ENCODE measurements around the gene SH3GL3. TPM values are rescaled to one million over a fixed set of nuclear protein-coding genes. Genes with fewer than 3 reads are reported as not detected.

The SH3GL3 gene
- total RNA-seq, 1 donor from 2014 or later: 6.3 TPM

DNA sequence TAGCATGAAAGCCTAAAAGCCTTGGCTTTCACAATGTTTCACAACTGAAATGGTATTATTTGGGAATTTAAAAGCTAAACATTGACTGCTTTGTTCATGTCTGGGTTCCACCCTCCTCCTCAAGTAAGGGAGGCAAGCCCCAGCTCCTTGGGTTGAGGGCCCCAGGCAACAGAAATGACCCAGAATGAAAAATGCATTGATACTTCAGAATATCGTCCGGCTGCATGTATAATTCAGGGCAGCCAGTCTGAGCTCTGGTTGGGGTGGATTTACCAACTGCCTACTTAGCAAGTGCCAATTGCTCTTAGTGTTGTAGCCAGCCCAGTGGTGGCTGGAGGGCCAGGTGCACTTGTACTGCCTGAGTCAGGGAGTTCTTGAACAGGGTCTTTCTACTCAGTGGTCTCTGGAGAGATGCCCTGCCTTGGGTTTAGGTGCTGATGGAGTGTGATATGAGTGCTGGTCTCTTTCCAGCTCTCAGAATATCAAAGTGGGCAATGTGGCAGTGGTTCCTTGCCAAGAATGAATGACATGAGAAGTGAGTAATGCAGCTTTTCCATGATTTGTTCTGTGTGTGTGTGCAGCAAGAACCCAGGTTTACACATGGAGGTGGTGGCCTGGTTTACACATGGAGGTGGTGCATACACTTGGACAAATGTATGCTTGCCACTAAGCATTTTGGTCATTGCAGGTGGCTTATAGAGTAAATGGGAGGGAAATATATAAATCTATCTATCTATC is 165.9 kb downstream of the SH3GL3 start:
- Histone ChIP-seq H3K36me3 (ENCODE audit: control insufficient read depth in 3 of 3, insufficient read depth in 3 of 3, low read length in 3 of 3) (no peaks in the 10 kb centered on the region), H3K9ac (ENCODE audit: low read depth in 1 of 3, low read length in 3 of 3) (no peak overlapping the region), H3K4me1 (ENCODE audit: control insufficient read depth in 3 of 3, insufficient read depth in 3 of 3, low read length in 3 of 3) (no peaks in the 10 kb centered on the region), H3K4me3 (ENCODE audit: low read length in 3 of 3) (no peak overlapping the region), H3K27ac (ENCODE audit: low read depth, low read length) (no peak overlapping the region), H3K27me3 (ENCODE audit: control insufficient read depth in 3 of 3, insufficient read depth in 3 of 3, low read length in 3 of 3) (no peaks in the 10 kb centered on the region), H3K9me3 (ENCODE audit: control insufficient read depth in 3 of 3, low read length in 3 of 3) (no peaks in the 10 kb centered on the region)

DNA sequence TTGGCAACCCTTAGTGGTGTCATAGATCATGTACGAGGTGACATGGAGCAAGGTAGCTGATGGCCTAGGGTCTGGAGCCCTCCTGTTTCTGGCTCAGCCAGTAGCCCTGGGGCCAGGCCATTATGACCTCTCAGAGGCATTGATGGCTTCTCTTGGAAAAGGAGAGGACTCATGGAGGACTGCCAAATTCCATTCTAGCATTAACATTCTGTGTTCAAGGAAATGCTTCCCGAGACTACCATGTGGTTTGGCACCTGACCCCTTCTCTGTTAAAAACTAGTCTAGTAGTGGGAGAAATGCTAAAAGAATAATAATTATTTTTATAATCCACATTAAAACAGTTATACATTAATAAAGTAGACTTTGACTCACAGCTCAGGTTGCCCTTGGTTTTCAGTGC is 166.6 kb downstream of the SH3GL3 start:
- H3K9me3 ChIP-seq (ENCODE audit: control insufficient read depth in 3 of 3, low read length in 3 of 3): no peaks in the 10 kb centered on the region
- no peaks in the 10 kb centered on the region for H3K4me1 ChIP-seq (ENCODE audit: control insufficient read depth in 3 of 3, insufficient read depth in 3 of 3, low read length in 3 of 3)
- no peak overlapping the region for H3K27ac ChIP-seq (ENCODE audit: low read depth, low read length)
- H3K4me3 ChIP-seq (ENCODE audit: low read length in 3 of 3): no peak overlapping the region
- no peak overlapping the region for H3K9ac ChIP-seq (ENCODE audit: low read depth in 1 of 3, low read length in 3 of 3)
- H3K36me3 ChIP-seq (ENCODE audit: control insufficient read depth in 3 of 3, insufficient read depth in 3 of 3, low read length in 3 of 3): no peaks in the 10 kb centered on the region
- no peaks in the 10 kb centered on the region for H3K27me3 ChIP-seq (ENCODE audit: control insufficient read depth in 3 of 3, insufficient read depth in 3 of 3, low read length in 3 of 3)

DNA sequence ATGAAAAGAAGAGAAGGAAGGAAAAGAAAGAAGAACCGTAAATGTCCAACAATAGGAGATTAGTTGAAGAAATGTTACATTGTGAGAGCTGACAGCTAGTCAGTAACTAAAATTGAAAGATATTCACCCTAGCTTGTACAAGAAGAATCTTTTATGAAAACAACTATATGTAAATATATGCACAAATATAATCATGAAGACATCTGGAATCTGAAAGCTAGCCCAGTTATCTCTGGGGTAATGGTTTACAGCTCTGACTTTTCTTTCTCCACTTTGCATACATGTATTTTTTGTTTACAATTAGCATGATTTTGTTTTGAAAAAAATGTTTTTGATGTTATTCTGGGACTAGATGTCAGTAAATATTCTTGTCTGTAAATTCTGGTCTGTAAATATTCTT is 169.7 kb downstream of the SH3GL3 start:
- Histone ChIP-seq H3K4me1 (ENCODE audit: control insufficient read depth in 3 of 3, insufficient read depth in 3 of 3, low read length in 3 of 3) (no peaks in the 10 kb centered on the region), H3K4me3 (ENCODE audit: low read length in 3 of 3) (no peak overlapping the region), H3K27ac (ENCODE audit: low read depth, low read length) (no peak overlapping the region), H3K9me3 (ENCODE audit: control insufficient read depth in 3 of 3, low read length in 3 of 3) (peaks cover 0 to 3% (median 0%) of the 10 kb centered on the region in 3 donors), H3K9ac (ENCODE audit: low read depth in 1 of 3, low read length in 3 of 3) (no peak overlapping the region), H3K36me3 (ENCODE audit: control insufficient read depth in 3 of 3, insufficient read depth in 3 of 3, low read length in 3 of 3) (no peaks in the 10 kb centered on the region), H3K27me3 (ENCODE audit: control insufficient read depth in 3 of 3, insufficient read depth in 3 of 3, low read length in 3 of 3) (no peaks in the 10 kb centered on the region)

DNA sequence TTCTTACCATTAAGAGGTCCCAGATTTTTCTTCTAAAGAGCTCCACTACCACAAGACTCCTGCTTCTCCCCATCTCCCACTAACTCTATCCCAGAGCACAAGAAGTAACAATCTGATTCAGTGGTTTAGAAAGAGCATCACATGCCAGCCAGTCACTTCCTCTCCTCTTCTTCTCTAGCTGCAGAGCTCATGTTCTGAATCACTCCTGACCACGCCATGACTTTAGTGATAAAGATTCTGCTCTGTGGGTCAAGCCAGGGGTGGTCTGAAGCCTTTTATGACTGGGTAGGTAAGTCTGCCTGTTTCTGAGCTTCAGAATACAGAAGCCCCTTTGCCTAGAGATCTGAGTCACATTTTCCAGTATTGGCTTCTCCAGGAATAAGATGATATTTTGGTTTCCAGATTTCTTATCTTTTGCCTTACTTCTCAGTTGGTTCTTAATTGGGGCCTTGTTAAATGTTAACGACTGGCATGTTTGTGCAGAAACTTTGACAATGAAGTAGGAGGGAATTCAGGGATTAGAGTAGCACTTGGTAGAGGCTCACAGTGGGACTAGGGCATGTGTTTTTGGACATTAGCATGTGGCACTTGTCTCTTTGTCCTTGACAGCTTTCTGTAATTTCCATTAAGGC is 179.1 kb downstream of the SH3GL3 start:
- Histone ChIP-seq H3K4me3 (ENCODE audit: low read length in 3 of 3) (no peak overlapping the region), H3K9me3 (ENCODE audit: control insufficient read depth in 3 of 3, low read length in 3 of 3) (no peaks in the 10 kb centered on the region), H3K9ac (ENCODE audit: low read depth in 1 of 3, low read length in 3 of 3) (no peak overlapping the region), H3K36me3 (ENCODE audit: control insufficient read depth in 3 of 3, insufficient read depth in 3 of 3, low read length in 3 of 3) (no peaks in the 10 kb centered on the region), H3K4me1 (ENCODE audit: control insufficient read depth in 3 of 3, insufficient read depth in 3 of 3, low read length in 3 of 3) (no peaks in the 10 kb centered on the region), H3K27me3 (ENCODE audit: control insufficient read depth in 3 of 3, insufficient read depth in 3 of 3, low read length in 3 of 3) (no peaks in the 10 kb centered on the region), H3K27ac (ENCODE audit: low read depth, low read length) (no peak overlapping the region)

DNA sequence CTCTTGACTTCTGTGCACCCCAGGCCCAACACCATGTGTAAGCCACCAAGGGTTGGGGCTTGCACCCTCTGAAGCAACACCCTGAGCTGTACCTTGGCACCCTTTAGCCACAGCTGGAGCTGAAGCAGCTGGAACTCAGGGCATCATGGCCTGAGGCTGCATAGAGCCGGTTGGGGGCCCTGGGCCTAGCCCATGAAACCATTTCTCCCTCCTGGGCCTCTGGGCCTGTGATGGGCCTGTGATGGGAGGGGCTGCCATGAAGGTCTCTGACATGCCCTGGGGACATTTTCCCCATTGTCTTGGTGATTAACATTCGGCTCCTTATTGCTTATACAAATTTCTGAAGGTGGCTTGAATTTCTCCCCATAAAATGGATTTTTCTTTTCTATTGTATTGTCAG is 184.4 kb downstream of the SH3GL3 start:
- no peaks in the 10 kb centered on the region for H3K36me3 ChIP-seq (ENCODE audit: control insufficient read depth in 3 of 3, insufficient read depth in 3 of 3, low read length in 3 of 3)
- no peaks in the 10 kb centered on the region for H3K4me1 ChIP-seq (ENCODE audit: control insufficient read depth in 3 of 3, insufficient read depth in 3 of 3, low read length in 3 of 3)
- no peak overlapping the region for H3K4me3 ChIP-seq (ENCODE audit: low read length in 3 of 3)
- H3K9me3 ChIP-seq (ENCODE audit: control insufficient read depth in 3 of 3, low read length in 3 of 3): no peaks in the 10 kb centered on the region
- no peaks in the 10 kb centered on the region for H3K27me3 ChIP-seq (ENCODE audit: control insufficient read depth in 3 of 3, insufficient read depth in 3 of 3, low read length in 3 of 3)
- H3K27ac ChIP-seq (ENCODE audit: low read depth, low read length): no peak overlapping the region
- H3K9ac ChIP-seq (ENCODE audit: low read depth in 1 of 3, low read length in 3 of 3): no peak overlapping the region

DNA sequence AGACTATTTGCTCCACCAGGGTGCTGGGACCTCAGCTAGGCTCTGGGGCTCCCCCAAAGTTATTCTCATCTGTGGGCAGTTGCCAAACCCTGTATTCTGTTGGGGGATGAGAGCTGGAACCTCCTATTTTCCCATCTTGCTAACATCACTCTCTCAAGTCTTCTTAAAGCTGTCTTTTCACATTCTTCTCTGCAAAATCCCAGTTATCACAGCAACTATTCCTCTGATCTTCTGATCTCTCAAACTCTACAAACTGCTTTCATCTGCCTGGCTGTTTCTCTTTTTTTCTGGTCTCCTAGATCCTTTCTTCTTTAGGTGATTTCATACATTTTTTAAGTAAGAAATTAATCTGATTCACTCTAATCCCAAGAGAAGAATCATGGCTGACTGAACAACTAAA is 196.1 kb downstream of the SH3GL3 start:
- Histone ChIP-seq H3K27ac (ENCODE audit: low read depth, low read length) (no peak overlapping the region), H3K4me3 (ENCODE audit: low read length in 3 of 3) (no peak overlapping the region), H3K27me3 (ENCODE audit: control insufficient read depth in 3 of 3, insufficient read depth in 3 of 3, low read length in 3 of 3) (no peaks in the 10 kb centered on the region), H3K9me3 (ENCODE audit: control insufficient read depth in 3 of 3, low read length in 3 of 3) (peaks cover 0 to 8% (median 4%) of the 10 kb centered on the region in 3 donors), H3K4me1 (ENCODE audit: control insufficient read depth in 3 of 3, insufficient read depth in 3 of 3, low read length in 3 of 3) (no peaks in the 10 kb centered on the region), H3K36me3 (ENCODE audit: control insufficient read depth in 3 of 3, insufficient read depth in 3 of 3, low read length in 3 of 3) (no peaks in the 10 kb centered on the region), H3K9ac (ENCODE audit: low read depth in 1 of 3, low read length in 3 of 3) (no peak overlapping the region)

DNA sequence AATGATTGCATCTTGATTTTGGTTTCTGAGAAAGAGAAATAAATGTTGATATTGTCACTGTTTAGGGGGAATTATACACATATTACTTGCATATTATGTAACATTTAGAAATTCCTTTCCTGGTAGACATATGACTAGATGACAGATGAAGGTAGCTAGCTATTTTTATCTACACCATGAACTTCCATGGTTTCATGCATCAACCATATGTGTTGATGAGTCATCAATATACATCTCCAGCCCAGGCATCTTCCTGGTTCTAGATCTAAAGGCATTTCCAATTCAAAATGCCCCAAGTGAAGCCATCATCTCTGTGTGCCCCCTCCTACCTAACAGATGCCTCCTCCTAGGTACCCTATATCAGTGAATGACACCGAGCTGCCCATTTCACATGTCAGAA is 197.3 kb downstream of the SH3GL3 start:
- H3K9me3 ChIP-seq (ENCODE audit: control insufficient read depth in 3 of 3, low read length in 3 of 3): peaks cover 0 to 2% (median 1%) of the 10 kb centered on the region in 3 donors
- no peak overlapping the region for H3K27ac ChIP-seq (ENCODE audit: low read depth, low read length)
- no peak overlapping the region for H3K9ac ChIP-seq (ENCODE audit: low read depth in 1 of 3, low read length in 3 of 3)
- H3K4me3 ChIP-seq (ENCODE audit: low read length in 3 of 3): no peak overlapping the region
- H3K4me1 ChIP-seq (ENCODE audit: control insufficient read depth in 3 of 3, insufficient read depth in 3 of 3, low read length in 3 of 3): no peaks in the 10 kb centered on the region
- H3K27me3 ChIP-seq (ENCODE audit: control insufficient read depth in 3 of 3, insufficient read depth in 3 of 3, low read length in 3 of 3): peaks cover 0 to 3% (median 0%) of the 10 kb centered on the region in 3 donors
- H3K36me3 ChIP-seq (ENCODE audit: control insufficient read depth in 3 of 3, insufficient read depth in 3 of 3, low read length in 3 of 3): no peaks in the 10 kb centered on the region

DNA sequence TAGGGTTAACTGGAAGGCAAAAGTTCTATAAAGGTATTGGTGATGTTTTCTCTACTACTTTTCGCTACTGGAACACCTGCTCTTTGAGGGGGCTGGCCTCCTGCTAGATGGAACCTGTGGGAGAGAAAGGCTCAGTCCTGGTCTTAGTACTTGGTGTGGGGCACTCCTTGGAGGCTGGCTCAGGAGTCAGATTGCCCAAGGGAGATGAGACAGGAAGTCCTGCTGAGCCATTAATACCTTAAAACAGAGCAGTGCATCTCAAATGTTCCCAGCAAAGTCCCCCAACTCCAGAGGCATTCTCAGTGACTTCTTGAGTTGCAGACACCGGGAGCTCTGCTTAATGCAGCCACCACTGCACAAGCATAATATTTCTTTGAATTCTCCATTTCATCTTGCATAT is 203.7 kb downstream of the SH3GL3 start:
- Histone ChIP-seq H3K4me3 (ENCODE audit: low read length in 3 of 3) (no peak overlapping the region), H3K9me3 (ENCODE audit: control insufficient read depth in 3 of 3, low read length in 3 of 3) (no peaks in the 10 kb centered on the region), H3K9ac (ENCODE audit: low read depth in 1 of 3, low read length in 3 of 3) (no peak overlapping the region), H3K27ac (ENCODE audit: low read depth, low read length) (no peak overlapping the region), H3K27me3 (ENCODE audit: control insufficient read depth in 3 of 3, insufficient read depth in 3 of 3, low read length in 3 of 3) (peaks cover 8 to 30% (median 25%) of the 10 kb centered on the region in 3 donors), H3K4me1 (ENCODE audit: control insufficient read depth in 3 of 3, insufficient read depth in 3 of 3, low read length in 3 of 3) (peaks cover 3 to 7% (median 5%) of the 10 kb centered on the region in 3 donors), H3K36me3 (ENCODE audit: control insufficient read depth in 3 of 3, insufficient read depth in 3 of 3, low read length in 3 of 3) (no peaks in the 10 kb centered on the region)

DNA sequence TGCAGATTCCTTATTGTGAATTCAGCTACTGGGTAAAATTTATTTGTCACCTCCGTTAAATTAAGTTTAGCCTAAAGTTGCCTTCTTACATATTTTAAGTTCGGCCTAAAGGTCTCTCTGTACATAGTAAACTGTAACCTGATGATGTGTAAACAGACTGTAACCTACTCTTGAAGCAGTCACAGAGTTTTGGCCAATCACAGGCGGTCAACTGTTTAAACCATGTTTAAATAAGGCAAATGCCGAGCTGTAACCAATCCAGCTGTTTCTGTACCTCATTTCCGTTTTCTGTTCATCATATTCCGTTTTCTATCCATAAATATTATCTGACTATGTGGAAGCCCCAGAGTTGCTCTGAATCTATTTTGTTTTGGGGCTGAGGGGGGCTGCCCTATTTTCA is 204.4 kb downstream of the SH3GL3 start:
- Histone ChIP-seq H3K27me3 (ENCODE audit: control insufficient read depth in 3 of 3, insufficient read depth in 3 of 3, low read length in 3 of 3) (peaks cover 8 to 30% (median 25%) of the 10 kb centered on the region in 3 donors), H3K4me3 (ENCODE audit: low read length in 3 of 3) (no peak overlapping the region), H3K27ac (ENCODE audit: low read depth, low read length) (no peak overlapping the region), H3K9ac (ENCODE audit: low read depth in 1 of 3, low read length in 3 of 3) (no peak overlapping the region), H3K36me3 (ENCODE audit: control insufficient read depth in 3 of 3, insufficient read depth in 3 of 3, low read length in 3 of 3) (no peaks in the 10 kb centered on the region), H3K9me3 (ENCODE audit: control insufficient read depth in 3 of 3, low read length in 3 of 3) (no peaks in the 10 kb centered on the region), H3K4me1 (ENCODE audit: control insufficient read depth in 3 of 3, insufficient read depth in 3 of 3, low read length in 3 of 3) (peaks cover 3 to 7% (median 5%) of the 10 kb centered on the region in 3 donors)

DNA sequence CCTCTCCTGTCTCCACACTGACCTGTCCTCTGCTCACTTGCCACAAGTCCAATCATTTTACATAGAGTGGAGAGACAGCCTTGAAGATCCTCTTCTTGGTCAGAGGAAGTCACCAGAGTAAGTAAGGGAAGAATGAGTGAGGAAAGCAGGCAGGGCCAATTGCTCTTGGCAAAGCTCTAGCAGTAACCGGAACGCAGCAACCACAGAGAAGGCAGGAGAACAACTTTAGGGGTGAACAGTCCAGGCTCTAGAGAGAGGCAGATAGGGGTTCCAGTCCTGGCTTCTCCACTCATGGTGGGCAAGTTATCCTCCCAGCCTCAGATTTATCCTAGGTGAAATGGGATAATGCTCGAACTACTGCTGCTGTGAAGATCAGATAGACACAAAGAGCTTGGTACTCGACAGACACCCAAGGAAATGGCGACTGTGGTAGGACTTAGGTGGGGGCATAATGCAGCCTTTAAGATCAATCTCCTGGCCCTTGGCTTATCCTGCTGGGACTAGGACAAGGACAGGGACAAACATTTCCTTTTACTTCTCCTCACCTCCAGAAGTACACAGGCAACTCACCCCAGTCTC is 205.6 kb downstream of the SH3GL3 start:
- Histone ChIP-seq H3K9me3 (ENCODE audit: control insufficient read depth in 3 of 3, low read length in 3 of 3) (no peaks in the 10 kb centered on the region), H3K4me1 (ENCODE audit: control insufficient read depth in 3 of 3, insufficient read depth in 3 of 3, low read length in 3 of 3) (peaks cover 3 to 7% (median 5%) of the 10 kb centered on the region in 3 donors), H3K27ac (ENCODE audit: low read depth, low read length) (no peak overlapping the region)

More for the DNA sequence above, 205.6 kb downstream of the SH3GL3 start:
- Histone ChIP-seq H3K36me3 (ENCODE audit: control insufficient read depth in 3 of 3, insufficient read depth in 3 of 3, low read length in 3 of 3) (no peaks in the 10 kb centered on the region), H3K9ac (ENCODE audit: low read depth in 1 of 3, low read length in 3 of 3) (no peak overlapping the region), H3K4me3 (ENCODE audit: low read length in 3 of 3) (no peak overlapping the region), H3K27me3 (ENCODE audit: control insufficient read depth in 3 of 3, insufficient read depth in 3 of 3, low read length in 3 of 3) (peaks cover 8 to 30% (median 25%) of the 10 kb centered on the region in 3 donors)

Measured in skeletal muscle tissue (tissue), 4 donors.